Activated B cell treated with CpG ODN at 0.5 μM for 24 hours (primary cell): ENCODE data around the gene MYO5A. TPM values are rescaled to one million over a fixed set of nuclear protein-coding genes. Genes with fewer than 3 reads are reported as not detected.

Source experiments
- ATAC-seq: fragments of 200-7000 bp; cut with Tn5 transposase; one replicate; pipeline ENCODE4 v1.10.0; 2021; ENCODE audit warnings: low read depth, mild to moderate bottlenecking, moderate library complexity
- CTCF ChIA-PET: fragments of 350-600 bp; sonication (Branson Sonifier 250); formaldehyde crosslinking; loops from one replicate; lab custom pipeline; 2021; ENCODE audit warnings: antibody characterized with exemption; lab: Charles Lee
- POLR2A ChIA-PET: fragments of 350-600 bp; sonication (Branson Sonifier 250); formaldehyde crosslinking; loops from one replicate; lab custom pipeline; 2021; ENCODE audit warnings: antibody characterized with exemption; lab: Charles Lee
- DNase-seq: peaks from one replicate; pipeline ENCODE4 v3.0.0; 2022
- H3K27ac Mint-ChIP-seq: one replicate; pipeline ENCODE4 v1.8.0; 2020; ENCODE audit warnings: mixed read lengths
- H3K27me3 Mint-ChIP-seq: one replicate; pipeline ENCODE4 v1.8.0; 2021; ENCODE audit warnings: mixed read lengths
- H3K36me3 Mint-ChIP-seq: one replicate; pipeline ENCODE4 v1.8.0; 2021; ENCODE audit warnings: low read depth, mixed read lengths
- H3K4me1 Mint-ChIP-seq: one replicate; pipeline ENCODE4 v1.8.0; 2021; ENCODE audit warnings: mixed read lengths
- H3K4me3 Mint-ChIP-seq: one replicate; pipeline ENCODE4 v1.8.0; 2020; ENCODE audit warnings: mild to moderate bottlenecking, mixed read lengths
- H3K9me3 Mint-ChIP-seq: one replicate; pipeline ENCODE4 v1.8.0; 2020; ENCODE audit warnings: mixed read lengths
- CTCF ChIP-seq: fragments of 200-600 bp; IDR thresholded peaks from one replicate; pipeline ENCODE4 v1.8.0; 2022; ENCODE audit warnings: antibody characterized with exemption, mild to moderate bottlenecking
- intact Hi-C: fragments of 100-400 bp; cut with micrococcal nuclease; formaldehyde crosslinking; loops from one replicate; pipeline ENCODE4 v1.15.1; 2024
- total RNA-seq: library from RNA; stranded (reverse); gene quantifications from 2 replicates; pipeline ENCODE4 v1.2.3, GENCODE V29; 2022

The MYO5A gene
- total RNA-seq, 1 donor from 2014 or later, result 49.1 TPM

DNA sequence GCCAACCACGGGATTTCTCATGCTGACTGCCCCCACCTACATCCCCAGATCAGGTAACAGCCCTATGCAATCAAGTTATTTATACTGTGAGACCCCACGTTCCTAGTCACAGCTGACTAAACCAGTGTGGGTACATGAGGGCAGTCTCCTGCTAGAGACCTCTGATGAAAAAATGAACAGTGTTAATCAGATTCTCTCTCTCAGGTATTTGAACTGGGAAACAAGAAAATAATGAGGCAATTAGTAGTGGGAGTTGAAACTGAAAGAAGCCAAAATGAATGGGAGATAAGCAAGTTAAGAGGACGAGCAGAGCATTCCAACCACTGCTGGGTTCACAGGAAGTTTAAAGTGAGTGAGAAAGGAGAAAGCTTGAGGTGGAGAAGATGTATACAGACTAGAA, 134.6 kb downstream of the MYO5A start:
- no peak for TF ChIP-seq CTCF
- no peak for DNase-seq
- H3K36me3 Mint-ChIP-seq, result peaks cover 74% of the 10 kb centered on the region
- no peak overlapping the region for H3K27ac Mint-ChIP-seq
- H3K4me3 Mint-ChIP-seq, result no peak overlapping the region
- intact Hi-C loops, result no loop called here
- ChIA-PET POLR2A (no interaction called here), CTCF (no interaction called here)
- no peaks in the 10 kb centered on the region for H3K27me3 Mint-ChIP-seq
- ATAC-seq, result no peak
- no peaks in the 10 kb centered on the region for H3K9me3 Mint-ChIP-seq
- H3K4me1 Mint-ChIP-seq, result no peaks in the 10 kb centered on the region

DNA sequence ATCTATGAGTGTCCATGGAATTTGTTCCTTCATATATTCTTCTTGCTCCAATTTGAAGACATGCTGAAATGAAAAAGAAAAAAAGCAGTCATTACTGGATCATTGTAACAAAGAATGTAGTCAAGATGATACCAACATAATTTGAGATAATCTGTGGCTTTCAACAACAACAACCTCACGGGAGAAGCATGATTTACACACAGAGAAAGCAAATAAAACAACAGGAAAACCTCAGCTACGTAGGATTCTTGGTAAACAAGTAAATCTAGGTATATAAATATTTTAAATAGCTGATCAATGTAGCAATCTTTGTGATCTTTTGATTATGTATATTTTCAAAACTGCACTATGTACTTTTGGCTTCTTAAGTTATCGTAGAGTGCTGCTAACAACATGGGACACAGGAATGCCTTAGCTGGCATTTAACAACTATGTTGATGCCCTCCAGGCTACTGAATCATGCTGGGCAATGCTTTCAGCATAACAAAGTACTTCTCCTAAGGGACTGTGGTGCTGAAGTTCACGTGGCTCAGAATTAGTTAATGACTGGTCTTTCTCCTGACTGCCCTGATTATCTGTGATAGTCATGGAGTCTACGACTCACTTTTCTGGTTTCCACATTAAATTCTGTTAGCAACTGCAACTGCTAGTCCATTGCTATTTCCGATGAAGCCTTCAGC, 136.5 kb downstream of the MYO5A start:
- no peak for DNase-seq
- no peak for ATAC-seq
- H3K9me3 Mint-ChIP-seq, result no peaks in the 10 kb centered on the region
- no peak overlapping the region for H3K4me3 Mint-ChIP-seq
- intact Hi-C loops, result no loop called here
- peaks cover 77% of the 10 kb centered on the region for H3K36me3 Mint-ChIP-seq
- TF ChIP-seq CTCF, result no peak
- H3K4me1 Mint-ChIP-seq, result no peaks in the 10 kb centered on the region
- no peaks in the 10 kb centered on the region for H3K27me3 Mint-ChIP-seq
- no peak overlapping the region for H3K27ac Mint-ChIP-seq
- CTCF ChIA-PET, result no interaction called here
- POLR2A ChIA-PET, result no interaction called here

DNA sequence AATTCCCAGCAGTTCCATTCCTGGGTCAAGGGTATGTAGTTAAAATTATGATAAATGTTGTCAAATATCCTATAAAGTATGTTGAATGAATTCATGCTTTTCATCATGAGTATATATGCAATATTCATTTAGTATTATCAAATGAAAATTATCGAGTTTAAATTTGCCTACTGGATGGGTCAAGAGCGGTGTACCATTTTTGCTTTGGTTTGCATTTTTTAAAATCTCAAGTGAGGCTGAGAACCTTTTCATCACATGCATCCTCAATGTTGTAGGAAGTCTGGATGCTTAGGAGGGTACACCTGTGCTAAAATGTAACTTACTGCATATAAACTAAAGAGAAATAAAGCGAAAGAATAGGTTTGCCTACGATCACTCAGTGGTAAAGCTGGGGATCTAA, 137.6 kb downstream of the MYO5A start:
- intact Hi-C loops, result no loop called here
- no peaks in the 10 kb centered on the region for H3K27me3 Mint-ChIP-seq
- ATAC-seq (no peak), DNase-seq (no peak)
- CTCF ChIA-PET, result no interaction called here
- no peak overlapping the region for H3K27ac Mint-ChIP-seq
- POLR2A ChIA-PET, result no interaction called here
- peaks cover 74% of the 10 kb centered on the region for H3K36me3 Mint-ChIP-seq
- H3K9me3 Mint-ChIP-seq, result no peaks in the 10 kb centered on the region
- H3K4me1 Mint-ChIP-seq, result no peaks in the 10 kb centered on the region
- TF ChIP-seq CTCF, result no peak
- H3K4me3 Mint-ChIP-seq, result no peak overlapping the region

DNA sequence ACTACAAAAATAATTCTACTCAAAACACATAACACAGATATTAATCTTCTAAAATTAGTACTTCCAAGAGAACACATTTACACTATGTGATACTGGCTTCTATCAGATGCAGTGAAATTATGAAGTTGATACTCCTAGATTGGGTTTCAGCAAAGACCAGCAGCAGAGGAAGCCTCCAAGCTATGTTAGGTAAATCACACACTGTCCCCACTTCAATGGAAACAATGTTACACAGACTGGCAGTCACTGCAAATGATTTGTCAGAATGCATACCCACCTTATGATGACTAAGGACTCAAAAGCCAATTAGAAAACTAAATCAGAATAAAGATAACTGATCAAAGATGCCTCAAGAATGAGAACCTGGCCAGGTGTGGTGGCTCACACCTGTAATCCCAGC, 143.0 kb downstream of the MYO5A start:
- intact Hi-C loops, result no loop called here
- H3K27ac Mint-ChIP-seq, result no peak overlapping the region
- H3K4me3 Mint-ChIP-seq, result no peak overlapping the region
- no peaks in the 10 kb centered on the region for H3K9me3 Mint-ChIP-seq
- H3K27me3 Mint-ChIP-seq, result no peaks in the 10 kb centered on the region
- ChIA-PET CTCF (no interaction called here), POLR2A (no interaction called here)
- H3K36me3 Mint-ChIP-seq, result peaks cover 75% of the 10 kb centered on the region
- no peak for ATAC-seq
- peaks cover 13% of the 10 kb centered on the region for H3K4me1 Mint-ChIP-seq
- no peak for TF ChIP-seq CTCF
- DNase-seq, result no peak

DNA sequence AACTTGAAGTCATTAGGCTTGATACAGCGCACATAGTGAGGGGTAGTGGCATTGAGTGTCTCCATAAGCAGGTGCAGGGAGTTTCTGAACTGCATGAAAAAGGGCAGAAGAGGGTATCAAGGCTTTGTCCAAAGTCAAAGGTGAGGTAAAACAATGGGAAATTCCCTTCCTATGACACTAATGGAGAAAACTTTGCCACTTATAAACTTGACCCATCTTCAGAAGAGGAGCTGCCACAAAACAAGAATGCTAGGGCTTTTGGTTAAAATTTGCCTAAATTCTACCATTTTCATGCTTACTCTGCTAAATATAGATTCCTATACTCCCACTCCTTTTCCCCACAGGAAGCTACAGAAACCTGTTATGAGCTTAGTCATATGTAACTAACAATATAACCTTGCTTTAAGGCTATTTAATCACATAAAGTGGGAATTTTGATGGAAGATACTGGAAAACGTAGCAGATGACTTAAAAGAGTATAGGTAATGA, 145.5 kb downstream of the MYO5A start:
- DNase-seq, result no peak
- H3K27me3 Mint-ChIP-seq, result no peaks in the 10 kb centered on the region
- ChIA-PET POLR2A (interaction anchor here (0.6 kb wide), 1 partner anchor 335 kb away, joined by 3 read pairs; no protein-coding TSS in a partner anchor), CTCF (no interaction called here)
- H3K36me3 Mint-ChIP-seq, result peaks cover 75% of the 10 kb centered on the region
- ATAC-seq, result no peak
- intact Hi-C loops, result no loop called here
- H3K4me3 Mint-ChIP-seq, result no peak overlapping the region
- no peaks in the 10 kb centered on the region for H3K9me3 Mint-ChIP-seq
- H3K27ac Mint-ChIP-seq, result peak overlapping the region; percentile 72
- no peak for TF ChIP-seq CTCF
- H3K4me1 Mint-ChIP-seq, result peaks cover 28% of the 10 kb centered on the region
